Activated CD4-positive, alpha-beta T cell treated with anti-CD3 and anti-CD28 coated beads for 4 hours (primary cell): Measurements from ENCODE around the gene YTHDF1.
"Not testable (repeated sequence)": the region's sequence is repeated elsewhere in the genome, so short reads cannot be mapped to it uniquely, and the experiment has no call there.

Source experiments
- DNase-seq, 2 donors: peaks; one replicate each; pipeline ENCODE4 v3.0.0-alpha.2; 2020

The YTHDF1 gene

DNA sequence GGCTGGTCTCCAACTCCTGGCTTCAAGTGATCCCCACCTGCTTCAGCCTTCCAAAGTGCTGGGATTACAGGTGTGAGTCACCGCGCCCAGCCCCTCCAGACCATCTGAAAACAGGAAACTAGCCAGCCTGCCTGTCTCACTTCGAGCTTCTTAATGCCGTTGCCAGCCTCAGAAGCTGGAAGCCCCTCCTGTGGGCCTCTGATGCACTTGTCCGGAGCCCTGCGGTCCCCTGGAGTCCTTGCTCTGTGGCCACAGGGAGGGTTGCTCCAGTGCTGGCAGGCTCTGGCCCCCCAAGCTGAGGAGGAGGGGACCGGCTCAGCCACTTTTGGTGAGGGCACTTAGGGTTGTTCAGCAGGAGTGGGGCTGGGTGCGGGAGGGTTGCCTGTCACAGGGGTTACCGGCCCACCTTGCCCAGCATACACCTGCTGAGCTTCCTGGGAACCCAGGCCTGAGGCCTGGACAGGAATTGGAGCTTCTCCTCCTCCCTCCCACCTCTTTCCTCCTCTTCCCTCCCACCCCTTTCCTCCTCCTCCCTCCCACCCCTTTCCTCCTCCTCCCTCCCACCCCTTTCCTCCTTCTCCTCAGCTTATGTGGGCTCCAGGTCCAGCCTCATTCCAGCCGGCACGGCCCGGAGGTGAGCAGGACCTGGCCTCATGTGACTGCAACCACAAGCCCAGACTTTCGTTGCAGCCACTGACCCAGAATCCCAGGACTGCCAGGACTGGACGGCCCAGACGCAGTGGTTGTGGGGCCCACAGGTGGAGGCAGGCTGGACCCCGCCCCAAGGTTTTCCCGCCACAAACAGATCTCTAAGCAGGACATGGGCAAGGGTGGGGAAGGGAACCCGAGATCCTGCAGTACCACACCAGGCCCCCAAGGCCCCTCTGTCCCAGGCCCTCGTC, 10.4 kb upstream of the YTHDF1 start:
- no peak for DNase-seq

DNA sequence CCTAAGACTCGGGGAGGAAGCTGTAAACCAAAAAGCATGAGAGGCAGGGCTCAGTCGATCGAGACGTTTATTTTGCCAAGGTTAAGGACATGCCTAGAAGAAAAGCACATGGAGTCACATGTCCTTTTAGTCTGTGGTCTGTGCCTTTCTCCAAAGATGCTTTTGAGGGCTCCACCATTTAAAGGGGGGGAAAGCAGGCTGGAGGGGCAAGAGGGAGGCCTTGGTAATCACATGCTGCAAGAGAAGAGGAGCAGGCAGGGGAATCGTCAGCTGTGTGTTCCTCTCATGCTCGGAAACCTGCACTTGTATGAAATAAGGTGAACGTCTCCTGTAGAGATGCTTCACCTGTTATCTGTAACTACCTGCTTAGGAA, 9.1 kb upstream of the YTHDF1 start:
- DNase-seq, result no peak

DNA sequence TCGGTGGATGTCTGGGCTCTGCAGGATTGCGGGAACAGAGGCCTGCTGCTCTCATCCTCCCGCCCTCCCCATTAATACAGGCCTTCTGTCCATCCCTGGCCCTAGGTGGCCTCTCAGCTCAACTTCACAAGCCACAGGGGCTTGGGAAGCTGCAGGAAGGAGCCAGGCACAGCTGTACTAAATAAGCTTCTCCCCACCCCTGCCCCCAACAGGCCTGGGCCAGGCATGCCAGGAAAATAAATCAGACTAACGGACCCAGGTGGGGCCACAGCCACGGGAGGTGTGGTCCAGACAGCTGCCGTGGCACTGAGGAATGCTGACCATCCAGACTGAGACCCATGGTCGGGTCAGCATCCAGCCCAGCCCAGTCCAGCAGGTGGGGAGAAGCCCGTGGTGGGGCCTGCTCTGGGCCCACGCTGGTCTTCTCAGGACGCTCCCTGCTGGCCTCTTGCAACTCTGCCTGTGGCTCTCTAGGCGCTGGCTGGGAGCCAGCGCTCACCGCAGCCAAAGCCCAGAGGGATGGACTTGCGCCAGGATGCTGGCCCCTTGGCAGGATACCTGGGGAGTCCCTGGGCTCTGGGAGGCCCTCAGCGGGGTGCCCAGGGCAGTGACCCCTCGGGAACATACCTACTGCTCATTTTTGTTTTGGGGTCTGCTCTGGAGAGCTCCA, 8.6 kb upstream of the YTHDF1 start:
- DNase-seq, result no peak

DNA sequence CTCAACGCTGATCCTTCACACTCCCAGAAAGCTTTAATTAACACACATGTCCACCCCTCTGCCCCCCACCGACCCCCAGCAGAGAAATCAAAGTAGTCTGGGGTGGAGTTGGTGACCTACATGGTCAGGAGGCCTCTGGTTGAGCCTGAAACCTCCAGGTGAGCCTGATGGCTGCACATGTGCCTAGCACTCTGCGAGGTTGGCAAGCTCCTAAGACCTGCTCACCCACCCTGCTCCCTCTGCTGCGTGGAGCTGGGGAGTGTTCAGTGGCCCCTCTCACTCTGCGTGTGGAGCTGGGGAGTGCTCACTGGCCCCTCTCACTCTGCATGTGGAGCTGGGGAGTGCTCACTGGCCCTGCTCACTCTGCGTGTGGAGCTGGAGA, 7.9 kb upstream of the YTHDF1 start:
- DNase-seq, result no peak

DNA sequence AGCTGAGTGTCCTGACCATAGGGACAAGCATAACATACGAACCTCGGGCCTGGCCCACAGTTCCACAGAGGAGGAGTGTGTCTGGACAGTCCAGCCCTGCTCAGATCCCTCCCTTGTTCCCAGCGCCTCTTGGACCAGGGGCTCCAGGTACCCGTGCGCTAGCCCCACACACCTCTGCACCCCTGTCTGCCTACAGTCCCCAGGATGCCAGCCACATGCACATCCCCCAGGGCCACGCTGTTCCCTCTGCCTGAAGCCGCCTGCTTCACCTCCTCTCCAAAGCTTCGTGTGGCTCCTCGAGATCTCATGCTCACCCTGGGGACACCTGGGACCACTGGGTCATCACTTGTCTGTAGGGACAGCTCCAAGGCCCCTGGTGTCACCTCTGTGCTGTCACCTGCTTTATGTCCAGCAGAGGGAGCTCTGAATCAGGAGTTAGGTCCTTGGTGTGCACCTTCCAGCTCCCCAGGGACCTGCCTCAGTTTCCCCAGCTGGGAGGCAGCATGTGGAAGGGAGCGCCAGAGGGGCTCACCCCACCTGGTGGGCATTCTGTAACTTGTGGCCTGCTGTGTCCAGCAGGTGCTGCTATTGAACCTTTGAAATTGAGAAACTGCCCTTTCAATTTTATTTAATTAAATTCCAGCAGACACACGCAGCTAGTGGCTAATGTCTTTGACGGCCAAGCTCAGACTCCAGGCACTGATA, 7.3 kb upstream of the YTHDF1 start:
- DNase-seq, result peak; percentile 44 to 51

DNA sequence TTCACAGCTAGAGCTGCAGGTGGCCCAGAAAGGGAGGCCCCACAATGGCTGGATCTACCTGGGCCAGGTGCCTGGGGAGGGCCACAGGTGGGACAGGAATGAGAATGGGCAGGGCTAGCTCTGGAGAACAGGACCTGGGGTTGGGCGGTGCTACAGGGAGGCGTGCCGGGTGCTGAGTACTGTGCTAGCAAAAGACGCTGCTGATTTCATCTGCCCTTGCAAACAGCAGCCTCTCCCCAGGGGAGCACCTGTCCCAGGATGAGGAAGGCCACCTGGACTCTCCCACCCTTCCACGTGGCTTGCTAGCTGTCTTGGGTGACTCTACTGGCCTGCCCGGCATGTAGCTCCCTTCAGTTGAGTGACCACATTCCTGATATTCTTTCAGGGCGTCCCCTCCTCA, 6.6 kb upstream of the YTHDF1 start:
- DNase-seq, result no peak

DNA sequence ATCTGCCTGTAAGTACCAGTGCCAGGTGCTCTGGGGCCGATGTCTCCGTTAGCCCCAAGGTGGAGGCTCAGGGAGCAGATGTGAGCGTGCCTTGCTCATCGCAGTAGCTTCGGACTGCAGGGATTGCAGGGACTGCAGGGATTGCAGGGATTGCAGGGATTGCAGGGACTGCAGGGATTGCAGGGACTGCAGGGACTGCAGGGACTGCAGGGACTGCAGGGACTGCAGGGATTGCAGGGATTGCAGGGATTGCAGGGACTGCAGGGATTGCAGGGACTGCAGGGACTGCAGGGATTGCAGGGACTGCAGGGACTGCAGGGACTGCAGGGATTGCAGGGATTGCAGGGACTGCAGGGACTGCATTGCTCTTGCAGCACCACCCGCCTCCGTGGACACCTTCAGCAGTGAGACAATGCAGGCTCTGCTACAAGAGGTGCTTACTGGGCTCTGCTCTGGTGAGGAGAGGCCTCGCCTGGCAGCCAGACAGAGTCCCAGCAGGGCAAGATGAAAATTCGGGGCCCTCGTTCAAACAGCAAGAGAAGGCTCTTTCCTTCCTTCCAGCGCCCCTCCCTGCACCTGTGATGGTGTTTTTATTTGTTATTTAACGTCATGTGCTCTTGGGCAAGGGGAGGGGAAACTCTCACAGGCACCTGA, 5.6 kb upstream of the YTHDF1 start:
- DNase-seq, result not testable (repeated sequence)

DNA sequence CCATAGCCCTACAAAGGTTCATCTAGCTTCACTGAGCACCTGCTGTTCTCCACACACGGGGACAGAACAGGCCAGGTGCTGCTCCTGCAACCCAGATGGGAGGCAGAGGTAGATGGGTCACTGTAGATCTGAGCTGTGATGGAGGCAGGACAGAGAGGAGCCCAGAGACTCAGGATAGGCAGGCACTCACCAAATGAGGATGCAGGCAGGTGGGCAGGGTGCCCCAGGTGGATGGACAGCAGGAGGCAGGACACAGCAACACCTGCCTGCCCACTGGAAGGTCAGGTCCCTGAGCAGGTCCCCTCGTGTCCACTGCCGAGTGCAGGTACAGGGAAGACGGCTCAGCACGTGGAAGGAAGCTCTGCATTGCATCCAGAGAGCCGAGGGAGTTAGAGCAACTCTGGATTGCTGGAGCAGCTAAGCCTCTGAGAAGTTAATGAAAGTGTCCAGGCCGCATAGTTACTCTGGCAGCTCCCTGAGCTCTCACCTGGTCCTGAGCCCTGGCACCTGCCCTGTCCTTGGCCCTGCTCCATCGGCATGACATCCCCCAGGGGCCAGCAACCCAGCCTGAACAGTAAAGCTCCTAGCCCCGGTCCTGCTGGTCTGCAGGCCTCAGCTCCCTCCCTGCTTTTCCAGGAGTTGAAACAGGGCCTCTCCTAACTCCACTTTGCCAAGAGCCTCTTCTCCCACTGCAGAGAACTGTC, 4.9 kb upstream of the YTHDF1 start:
- DNase-seq, result no peak

DNA sequence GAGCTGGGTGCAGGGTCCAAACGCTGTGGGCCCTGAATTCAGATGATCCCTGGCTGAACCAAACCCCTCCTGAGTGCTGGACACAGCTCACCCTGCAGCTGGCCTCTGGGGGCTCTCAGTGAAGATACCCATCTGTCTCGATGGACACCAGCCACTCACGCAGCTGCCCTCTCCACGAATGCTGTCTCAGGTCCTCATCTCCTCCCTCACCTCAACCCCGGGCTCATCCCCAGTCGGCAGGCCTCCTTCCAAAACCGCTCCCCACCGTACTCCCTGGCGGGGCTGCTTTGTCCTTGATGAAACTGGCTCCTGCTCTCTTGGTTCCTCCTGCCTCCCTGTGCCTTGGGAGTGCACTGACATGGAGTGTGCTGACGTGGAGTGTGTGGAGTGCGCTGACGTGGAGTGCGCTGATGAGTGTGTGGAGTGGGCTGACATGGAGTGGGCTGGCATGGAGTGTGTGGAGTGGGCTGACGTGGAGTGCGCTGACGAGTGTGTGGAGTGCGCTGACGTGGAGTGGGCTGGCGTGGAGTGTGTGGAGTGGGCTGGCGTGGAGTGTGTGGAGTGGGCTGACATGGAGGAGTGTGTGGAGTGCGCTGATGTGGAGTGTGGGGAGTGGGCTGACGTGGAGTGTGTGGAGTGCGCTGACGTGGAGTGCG, 4.1 kb upstream of the YTHDF1 start:
- no peak for DNase-seq

DNA sequence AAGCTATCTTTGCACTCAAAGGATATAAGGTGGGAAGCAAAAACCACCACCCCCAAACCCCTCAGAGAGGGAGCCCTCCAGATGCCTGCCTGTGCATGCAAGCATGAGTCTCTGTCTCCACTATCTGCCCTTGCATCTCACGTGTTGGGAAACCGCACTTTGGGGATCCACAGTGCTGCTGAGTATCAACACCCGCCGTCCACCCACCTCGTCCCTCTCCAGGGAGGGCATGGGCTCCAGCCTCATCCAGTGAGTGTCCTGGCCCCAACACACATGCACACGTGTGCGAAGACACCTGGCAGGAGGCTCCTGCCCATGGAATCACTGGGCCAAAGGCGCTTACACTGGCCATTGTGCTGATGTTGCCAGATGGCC, 3.5 kb upstream of the YTHDF1 start:
- no peak for DNase-seq

DNA sequence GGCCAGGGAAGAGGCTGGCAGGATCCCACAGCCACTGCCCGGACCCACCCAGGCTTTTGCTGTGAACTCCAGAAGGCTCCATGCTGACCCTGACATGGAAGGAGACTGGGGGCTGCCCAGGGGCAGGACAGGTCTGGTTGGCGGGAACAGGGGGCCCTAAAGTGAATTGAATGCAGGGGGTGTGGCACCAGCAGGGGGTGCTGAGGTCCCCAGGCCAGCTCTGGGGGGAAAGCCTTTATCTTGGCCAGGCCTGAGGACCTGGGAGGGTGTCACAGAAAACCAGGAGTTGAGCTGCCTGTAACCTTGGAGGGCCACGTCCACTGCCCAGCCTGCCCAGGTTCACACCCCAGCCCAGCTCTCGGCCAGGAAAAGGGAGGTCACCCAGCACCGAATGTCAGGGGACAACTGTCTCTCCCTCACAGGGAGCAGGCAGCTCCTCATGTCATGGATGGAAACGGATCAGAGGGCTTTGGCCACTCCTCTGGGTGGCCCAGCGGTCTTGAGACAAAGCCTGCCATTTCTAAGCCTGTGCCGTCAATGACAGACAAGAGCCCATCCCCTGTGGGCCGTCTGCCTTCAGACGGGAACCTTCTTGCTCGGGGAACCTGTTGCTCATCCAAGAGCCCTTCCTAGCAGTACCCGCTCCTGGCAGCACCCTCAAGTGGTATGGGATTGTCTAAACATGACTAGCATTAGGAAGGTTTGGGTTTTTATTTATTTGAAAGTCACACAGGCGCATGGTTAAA, 2.9 kb upstream of the YTHDF1 start:
- no peak for DNase-seq

DNA sequence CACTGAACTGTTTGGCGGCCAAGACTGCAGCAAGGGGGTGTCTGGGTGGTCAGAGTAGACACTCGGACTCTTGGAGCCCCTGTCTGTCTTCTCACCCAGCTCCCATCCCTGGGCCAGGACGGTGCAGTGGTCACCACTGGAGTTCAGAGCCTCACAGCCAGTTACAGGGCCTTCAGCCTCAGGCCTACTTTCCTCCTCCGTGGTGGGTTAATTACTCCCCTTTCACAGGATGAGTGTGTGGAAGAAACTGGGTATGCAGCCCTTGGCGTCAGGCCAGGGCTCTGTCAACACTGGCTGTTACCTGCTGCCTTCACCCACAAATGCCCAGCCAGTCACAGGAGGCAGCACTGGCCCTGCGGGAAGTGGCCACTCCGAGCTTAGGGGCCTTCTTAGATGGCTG, 1.8 kb upstream of the YTHDF1 start:
- no peak for DNase-seq

DNA sequence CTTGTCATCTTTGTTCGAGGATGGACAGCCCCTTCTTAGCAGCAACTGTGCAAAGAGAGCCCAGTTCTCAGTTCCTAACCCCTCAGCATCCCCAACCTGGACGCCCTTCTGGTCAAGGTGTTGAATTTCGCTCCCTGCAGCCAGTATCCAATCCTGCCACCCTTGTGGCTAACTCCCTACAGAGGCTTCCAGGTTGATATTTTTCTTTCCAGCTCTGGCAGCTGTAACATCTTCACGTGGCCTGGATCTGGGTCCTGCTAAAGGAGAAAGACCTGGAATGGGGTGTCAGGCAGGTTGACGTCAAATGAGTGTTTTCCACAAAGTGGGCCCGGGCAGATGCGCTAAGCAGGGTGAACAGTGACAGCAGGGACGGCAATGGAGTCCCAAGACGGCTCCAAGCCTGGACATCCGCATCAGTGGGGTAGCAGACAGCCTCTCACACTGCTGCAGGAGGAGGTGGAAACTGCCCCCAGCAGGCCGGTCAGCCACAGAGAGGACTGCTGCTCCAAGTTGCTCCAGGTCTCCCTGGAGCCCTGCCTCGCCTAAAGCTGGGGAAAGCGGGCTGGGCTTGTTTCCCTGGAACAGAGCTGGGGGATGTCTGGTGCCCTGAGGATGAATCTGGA, 1.0 kb upstream of the YTHDF1 start:
- DNase-seq, result no peak

DNA sequence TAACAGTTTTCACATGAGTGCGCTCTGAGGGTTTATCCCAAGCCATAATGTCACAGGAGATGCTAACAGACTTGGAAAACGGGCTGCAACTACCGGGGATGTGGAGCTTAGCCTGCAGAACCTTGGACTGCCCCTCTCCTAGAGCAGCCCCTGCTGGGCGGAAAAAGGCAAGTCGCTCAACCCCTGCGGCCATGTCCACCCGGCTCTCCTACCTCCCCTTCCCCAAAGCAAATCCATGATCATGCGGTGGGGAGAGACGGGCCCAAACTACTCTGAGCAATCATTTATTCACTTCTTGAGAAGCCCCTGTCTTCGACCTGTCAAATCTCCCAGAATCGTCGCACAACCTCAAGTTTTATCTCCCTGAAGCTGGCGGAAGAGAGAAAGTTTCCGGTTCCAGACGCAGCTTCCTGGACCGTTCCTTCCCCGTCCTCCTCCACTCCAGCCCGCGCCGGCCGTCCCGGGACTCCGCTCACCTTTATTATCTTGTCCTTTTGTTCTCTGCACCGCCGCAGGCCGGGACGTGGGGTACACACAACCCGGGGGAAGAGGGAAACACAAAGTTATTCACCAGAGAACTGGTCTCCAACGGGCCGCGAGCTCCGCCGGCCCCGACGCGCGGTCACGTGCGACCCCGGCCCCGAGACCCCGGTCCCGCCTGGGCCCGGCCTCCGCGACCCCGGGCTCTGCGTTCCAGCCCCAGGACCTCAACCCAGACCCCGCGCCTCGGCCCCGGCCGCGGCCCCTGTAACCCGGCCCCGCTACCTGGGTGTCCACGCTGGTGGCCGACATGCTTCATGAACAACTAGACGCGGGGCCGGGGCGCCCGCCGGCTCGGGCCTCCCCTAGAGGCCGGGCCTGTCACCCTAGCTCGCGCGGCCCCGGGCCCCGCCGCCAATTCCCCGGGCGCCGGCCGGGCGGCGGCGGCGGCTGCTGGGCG, 560 bp downstream of the YTHDF1 start:
- no peak for DNase-seq

DNA sequence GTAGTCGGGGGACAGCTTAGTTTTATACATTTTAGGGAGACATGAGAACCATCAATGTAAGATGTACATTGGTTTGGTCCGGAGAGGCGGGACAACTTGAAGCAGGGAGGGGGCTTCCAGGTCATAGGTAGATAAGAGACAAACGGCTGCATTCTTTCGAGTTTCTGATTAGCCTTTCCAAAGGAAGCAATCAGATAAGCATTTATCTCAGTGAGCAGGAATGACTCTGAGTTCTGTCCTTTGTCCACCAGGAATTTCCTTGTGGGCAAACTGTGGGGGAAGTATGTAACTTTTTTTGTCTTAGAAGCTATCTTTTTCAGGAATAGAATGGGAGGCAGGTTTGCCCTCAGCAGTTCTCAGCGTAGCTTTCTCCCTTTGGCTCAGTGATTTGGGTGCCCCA, 1.4 kb downstream of the YTHDF1 start:
- DNase-seq, result no peak

DNA sequence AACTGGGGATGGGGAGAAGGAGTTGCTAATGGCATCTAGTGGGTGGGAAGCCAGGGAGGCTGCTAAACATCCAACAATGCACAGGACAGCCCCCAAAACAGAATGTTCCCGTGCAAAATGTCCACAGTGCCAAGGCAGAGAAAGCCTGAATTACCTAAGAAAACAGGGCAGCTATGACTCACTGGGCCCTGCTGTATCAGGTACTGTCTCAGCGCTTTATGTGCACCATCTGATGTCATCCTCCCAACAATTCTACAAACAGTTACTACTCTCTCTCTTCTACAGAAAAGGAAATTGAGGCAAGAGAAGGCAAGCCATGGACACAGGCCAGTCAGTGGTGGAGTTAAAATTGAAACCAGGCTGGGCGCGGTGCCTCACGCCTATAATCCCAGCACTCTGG, 3.1 kb downstream of the YTHDF1 start:
- DNase-seq, result no peak

DNA sequence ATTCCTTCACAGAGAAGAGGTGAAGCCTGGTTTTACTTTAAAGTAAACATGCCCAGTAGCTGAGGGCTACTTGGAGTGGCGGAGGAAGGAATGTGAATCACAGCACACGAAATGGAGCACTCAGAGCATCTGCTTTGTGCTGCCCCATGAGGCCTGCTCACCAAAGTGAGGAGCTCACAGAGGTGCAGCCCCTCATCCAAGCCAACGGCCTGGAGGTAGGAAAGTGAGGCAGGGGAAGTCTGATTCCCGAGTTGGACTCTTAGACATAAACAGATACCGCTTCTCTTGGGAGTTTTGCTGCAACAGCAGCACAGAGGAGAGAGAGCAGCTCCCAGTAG, 3.6 kb downstream of the YTHDF1 start:
- no peak for DNase-seq

DNA sequence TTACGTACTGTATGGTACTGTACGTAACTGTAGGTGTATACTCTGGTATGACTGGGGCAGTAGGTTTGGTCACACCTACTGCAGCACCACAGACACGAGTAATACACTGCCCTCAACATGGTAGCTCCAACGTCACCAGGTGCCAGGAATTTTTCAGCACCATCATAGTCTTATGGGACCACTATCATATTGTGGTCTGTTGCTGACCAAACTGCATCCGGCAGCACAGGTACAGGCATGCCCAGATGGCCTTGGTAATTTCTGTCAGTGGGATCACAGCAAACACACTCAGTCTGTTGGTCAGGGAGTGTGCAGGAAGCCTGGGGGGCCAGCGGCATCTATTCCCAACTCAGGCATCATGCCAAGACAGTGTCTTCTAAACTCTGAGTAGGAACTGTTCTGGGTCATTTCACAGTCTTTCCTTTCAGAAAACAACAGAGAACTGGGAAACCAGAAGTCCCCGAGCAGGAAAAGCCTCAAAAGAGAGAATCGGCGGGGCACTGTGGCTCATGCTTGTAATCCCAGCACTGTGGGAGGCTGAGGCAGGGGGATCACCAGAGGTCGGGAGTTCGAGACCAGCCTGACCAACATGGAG, 5.8 kb downstream of the YTHDF1 start:
- no peak for DNase-seq

DNA sequence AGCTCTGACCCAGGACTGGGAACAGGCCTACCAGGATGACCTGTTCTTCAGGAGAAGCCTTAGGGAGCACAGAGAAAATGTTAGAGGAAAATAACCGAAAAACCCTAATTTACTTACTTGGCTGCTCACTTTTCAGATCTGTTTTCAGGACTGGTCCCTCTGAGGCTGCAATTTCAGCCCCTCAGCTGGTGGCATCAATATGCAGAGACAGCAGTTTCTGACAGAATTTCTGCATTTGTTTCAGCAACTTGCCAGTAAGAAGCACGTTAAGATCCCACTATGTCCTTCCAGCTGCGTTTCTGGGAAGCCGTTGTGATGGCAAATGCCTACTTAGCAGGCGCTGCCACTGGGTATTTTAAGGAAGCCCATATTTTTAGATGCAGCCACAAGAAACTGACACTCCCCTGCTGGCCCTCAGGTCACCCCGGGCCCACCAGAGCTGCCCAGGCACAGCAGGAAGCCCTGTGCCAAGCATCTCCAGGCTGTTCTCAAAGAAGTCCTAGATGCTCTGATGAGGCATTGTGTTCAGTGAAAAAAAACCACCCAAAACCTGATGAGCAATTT, 7.5 kb downstream of the YTHDF1 start:
- no peak for DNase-seq
